H1 (cell line): ENCODE measurements around the gene FAIM2. TPM values are rescaled to one million over a fixed set of nuclear protein-coding genes. Genes with fewer than 3 reads are reported as not detected.
A peak's percentile ranks its signal among the peaks of the same experiment; 100 is the strongest.

ENCODE experiments used
- CTCF ChIA-PET: fragments of 300-600 bp; sonication (Branson Sonifier 250); formaldehyde crosslinking; loops from one replicate; lab custom pipeline; 2021; ENCODE audit not compliant: partially characterized antibody; lab: Charles Lee
- POLR2A ChIA-PET: fragments of 300-600 bp; sonication (Branson Sonifier 250); formaldehyde crosslinking; loops from one replicate; lab custom pipeline; 2021; ENCODE audit warnings: inconsistent platforms; ENCODE audit not compliant: partially characterized antibody; lab: Charles Lee
- DNase-seq, 2 experiments: peaks; one replicate each; pipeline versions ENCODE4 v3.0.0 to v3.0.0-alpha.2; 2010 to 2022; ENCODE audit warnings: low spot score in 2 of 2, low read depth in 1 of 2, mixed read lengths in 1 of 2
- FAIRE-seq: peaks from 2 replicates; lab custom pipeline; 2011; peaks lifted over from hg19 to GRCh38; lab: Jason Lieb, UNC
- H2AFZ ChIP-seq: 2 replicates; pipeline ENCODE4 v1.8.1; 2012; ENCODE audit warnings: low read length, inconsistent platforms
- H2AK5ac ChIP-seq: 2 replicates; pipeline ENCODE4 v1.6.1; 2013; ENCODE audit warnings: low read depth, low read length
- H2BK120ac ChIP-seq: replicated peaks from 2 replicates; pipeline ENCODE3; 2013; ENCODE audit warnings: low read depth, low read length, inconsistent platforms
- H2BK12ac ChIP-seq: 2 replicates; pipeline ENCODE4 v1.6.1; 2013; ENCODE audit warnings: low read depth, low read length
- H2BK15ac ChIP-seq: 2 replicates; pipeline ENCODE4 v1.6.1; 2013; ENCODE audit warnings: low read length
- H2BK20ac ChIP-seq: 2 replicates; pipeline ENCODE4 v1.6.1; 2013; ENCODE audit warnings: low read length
- H2BK5ac ChIP-seq: 2 replicates; pipeline ENCODE4 v1.6.1; 2013; ENCODE audit warnings: low read depth, low read length
- H3K14ac ChIP-seq: 2 replicates; pipeline ENCODE4 v1.6.1; 2013; ENCODE audit warnings: inconsistent platforms; ENCODE audit not compliant: insufficient read length
- H3K18ac ChIP-seq: 2 replicates; pipeline ENCODE4 v1.6.1; 2013; ENCODE audit warnings: low read length; ENCODE audit errors: extremely low read depth
- H3K23ac ChIP-seq: 2 replicates; pipeline ENCODE4 v1.6.1; 2013; ENCODE audit warnings: inconsistent platforms; ENCODE audit not compliant: insufficient read length
- H3K23me2 ChIP-seq: 2 replicates; pipeline ENCODE4 v1.6.1; 2013; ENCODE audit warnings: low read depth, low read length
- H3K27ac ChIP-seq: 2 replicates; pipeline ENCODE4 v1.6.1; 2011; ENCODE audit warnings: low read depth, low read length, inconsistent platforms
- H3K27me3 ChIP-seq, 4 experiments: replicated peaks in 1 of 4; 1 replicate in 1 of 4; 2 replicates in 3 of 4; pipeline versions ENCODE4 v1.6.1 to v1.8.1; 2011 to 2013; ENCODE audit warnings: low read length in 3 of 4, mild to moderate bottlenecking in 3 of 4, inconsistent platforms in 2 of 4, mixed read lengths in 2 of 4, moderate library complexity in 1 of 4; ENCODE audit not compliant: control insufficient read depth in 3 of 4, insufficient read depth in 3 of 4; ENCODE audit errors: extremely low read depth in 1 of 4
- H3K36me3 ChIP-seq, 4 experiments: 2 replicates each; pipeline versions ENCODE4 v1.6.1 to v1.8.1; 2011 to 2013; ENCODE audit warnings: mild to moderate bottlenecking in 4 of 4, low read length in 3 of 4, moderate library complexity in 2 of 4, control low read depth in 1 of 4, inconsistent platforms in 1 of 4; ENCODE audit not compliant: insufficient read depth in 4 of 4, control insufficient read depth in 2 of 4
- H3K4ac ChIP-seq: replicated peaks from 2 replicates; pipeline ENCODE3; 2013; ENCODE audit warnings: low read length, low read depth, mixed read lengths, inconsistent platforms; ENCODE audit not compliant: insufficient read length
- H3K4me1 ChIP-seq, 4 experiments: replicated peaks in 1 of 4; 1 replicate in 1 of 4; 2 replicates in 3 of 4; pipeline versions ENCODE4 v1.6.1 to v1.8.1; 2011 to 2013; ENCODE audit warnings: low read length in 3 of 4, inconsistent platforms in 2 of 4, mixed read lengths in 1 of 4; ENCODE audit not compliant: insufficient read depth in 4 of 4, control insufficient read depth in 3 of 4
- H3K4me2 ChIP-seq, 2 experiments: 2 replicates each; pipeline versions ENCODE4 v1.6.1 to v1.8.1; 2011 to 2013; ENCODE audit warnings: low read depth in 2 of 2, low read length in 2 of 2, control low read depth in 1 of 2, inconsistent platforms in 1 of 2, mild to moderate bottlenecking in 1 of 2; ENCODE audit not compliant: insufficient read depth in 1 of 2
- H3K4me3 ChIP-seq, 4 experiments: fragments of 200-600, 300-600 bp in 1 of 4; sonication (generic), shearing (Covaris generic), sonication (Bioruptor Twin) in 1 of 4; 2 replicates each; pipeline versions ENCODE4 v1.5.1 to v1.8.1; 2011 to 2016; ENCODE audit warnings: low read length in 4 of 4, low read depth in 3 of 4, control low read depth in 2 of 4, inconsistent platforms in 2 of 4, mild to moderate bottlenecking in 2 of 4, mixed read lengths in 1 of 4, moderate library complexity in 1 of 4; ENCODE audit not compliant: insufficient read depth in 2 of 4; ENCODE audit errors: extremely low read depth in 1 of 4
- H3K56ac ChIP-seq: replicated peaks from 2 replicates; pipeline ENCODE3; 2013; ENCODE audit warnings: low read depth, mild to moderate bottlenecking, mixed read lengths, low read length, inconsistent platforms; ENCODE audit not compliant: insufficient read length
- H3K79me1 ChIP-seq: 2 replicates; pipeline ENCODE4 v1.6.1; 2013; ENCODE audit warnings: low read depth, low read length, control low read depth
- H3K79me2 ChIP-seq, 2 experiments: 2 replicates each; pipeline versions ENCODE4 v1.6.1 to v1.8.1; 2012 to 2013; ENCODE audit warnings: low read length in 2 of 2, mild to moderate bottlenecking in 2 of 2, inconsistent platforms in 1 of 2; ENCODE audit not compliant: insufficient read depth in 2 of 2, control insufficient read depth in 1 of 2
- H3K9ac ChIP-seq, 4 experiments: replicated peaks in 1 of 4; 1 replicate in 1 of 4; 2 replicates in 3 of 4; pipeline versions ENCODE4 v1.6.1 to v1.8.1; 2011 to 2013; ENCODE audit warnings: low read depth in 3 of 4, low read length in 3 of 4, control low read depth in 2 of 4, mild to moderate bottlenecking in 2 of 4, moderate library complexity in 2 of 4, inconsistent platforms in 1 of 4; ENCODE audit errors: extremely low read depth in 1 of 4
- H3K9me3 ChIP-seq, 2 experiments: 2 replicates each; pipeline versions ENCODE4 v1.6.1 to v1.8.1; 2012 to 2013; ENCODE audit warnings: mild to moderate bottlenecking in 2 of 2, moderate library complexity in 2 of 2, control low read depth in 1 of 2, inconsistent platforms in 1 of 2, low read depth in 1 of 2, low read length in 1 of 2, mixed read lengths in 1 of 2; ENCODE audit not compliant: insufficient read depth in 2 of 2
- H4K20me1 ChIP-seq, 2 experiments: replicated peaks in 1 of 2; 2 replicates each; pipeline versions ENCODE3 to v1.8.1; 2011 to 2013; ENCODE audit warnings: inconsistent platforms in 2 of 2, low read length in 2 of 2, mild to moderate bottlenecking in 1 of 2; ENCODE audit not compliant: insufficient read depth in 2 of 2, control insufficient read depth in 1 of 2
- H4K5ac ChIP-seq: 2 replicates; pipeline ENCODE4 v1.6.1; 2013; ENCODE audit warnings: low read length, low read depth, mixed read lengths, inconsistent platforms; ENCODE audit not compliant: insufficient read length
- H4K8ac ChIP-seq: 2 replicates; pipeline ENCODE4 v1.8.0; 2013; ENCODE audit warnings: mild to moderate bottlenecking, moderate library complexity, low read length, inconsistent platforms; ENCODE audit not compliant: insufficient read depth; ENCODE audit errors: extremely low read depth
- H4K91ac ChIP-seq: replicated peaks from 2 replicates; pipeline ENCODE3; 2013; ENCODE audit warnings: low read length, mixed read lengths, inconsistent platforms; ENCODE audit not compliant: insufficient read length
- ATF3 ChIP-seq: IDR thresholded peaks from 2 replicates; pipeline ENCODE4 v1.6.1; 2011; ENCODE audit warnings: low read depth, mild to moderate bottlenecking, low read length; ENCODE audit not compliant: insufficient read depth
- CHD1 ChIP-seq: IDR thresholded peaks from 2 replicates; pipeline ENCODE4 v1.6.1; 2012; ENCODE audit warnings: low read depth, low read length, improper control_type of control experiment
- EGR1 ChIP-seq: IDR thresholded peaks from 2 replicates; pipeline ENCODE4 v1.6.1; 2011; ENCODE audit warnings: low read depth, low read length, borderline replicate concordance
- GTF2F1 ChIP-seq: IDR thresholded peaks from 2 replicates; pipeline ENCODE4 v1.6.1; 2012; ENCODE audit warnings: low read depth, low read length, improper control_type of control experiment, borderline replicate concordance
- JUND ChIP-seq: IDR thresholded peaks from 2 replicates; pipeline ENCODE4 v1.6.1; 2011; ENCODE audit warnings: mild to moderate bottlenecking, improper control_type of control experiment, low read length
- NANOG ChIP-seq: IDR thresholded peaks from 2 replicates; pipeline ENCODE4 v1.6.1; 2011; ENCODE audit warnings: low read length, low read depth, mild to moderate bottlenecking, inconsistent platforms; ENCODE audit not compliant: insufficient read depth, poor library complexity, severe bottlenecking
- POU5F1 ChIP-seq: IDR thresholded peaks from 2 replicates; pipeline ENCODE4 v1.6.1; 2011; ENCODE audit warnings: low read depth, mild to moderate bottlenecking, low read length, moderate library complexity
- RAD21 ChIP-seq, 2 experiments: IDR thresholded peaks in 1 of 2; conservative IDR thresholded peaks in 1 of 2; 2 replicates each; pipeline ENCODE4 v1.6.1; 2011; ENCODE audit warnings: low read depth in 2 of 2, low read length in 2 of 2, improper control_type of control experiment in 1 of 2, inconsistent platforms in 1 of 2, mild to moderate bottlenecking in 1 of 2, moderate library complexity in 1 of 2
- USF2 ChIP-seq: IDR thresholded peaks from 2 replicates; pipeline ENCODE4 v1.6.1; 2011; ENCODE audit warnings: low read length, improper control_type of control experiment
- WGBS, 2 experiments: shearing (Covaris generic) in 1 of 2; methylation state at CpG; one replicate each; pipeline versions ENCODE4 v1.1.6 to v1.1.7; 2013 to 2015; ENCODE audit warnings: low lambda C conversion rate in 2 of 2, mixed read lengths in 2 of 2, inconsistent platforms in 1 of 2, low coverage in 1 of 2, missing lambda C conversion rate in 1 of 2; ENCODE audit not compliant: insufficient replicate concordance in 2 of 2, insufficient coverage in 1 of 2, insufficient read length in 1 of 2; ENCODE audit errors: extremely low coverage in 1 of 2, missing lambda C conversion rate in 1 of 2; 5-methylcytosine and 5-hydroxymethylcytosine counted together
- polyA plus RNA-seq, 7 experiments: library from polyadenylated mRNA; depleted of rRNA in 3 of 7; stranded (reverse) in 5 of 7; unstranded in 2 of 7; fragments of >200 nt in 5 of 7; fragments of 200-250 nt in 2 of 7; gene quantifications; 1 replicate in 5 of 7; 2 replicates in 1 of 7; 4 replicates in 1 of 7; pipeline versions ENCODE4 v1.2.1 to v1.2.3, GENCODE V29; 2011 to 2013; ENCODE audit warnings: missing spikeins in 2 of 7, mixed read lengths in 2 of 7
- total RNA-seq: library from RNA; stranded (reverse); fragmentation: NEBNext Ultra II Directional; extraction: Animal tissue kit (Norgen Biotek cat#: 25700); gene quantifications from 2 replicates; pipeline ENCODE4 v1.2.1, GENCODE V29; 2021

The FAIM2 gene
- total and polyA plus RNA-seq, 2 of the 8 experiments (the other 6 are each of a cell fraction or from before 2014, with no cell fraction given), result 0.89 to 1.3 TPM

- H3K4me3 ChIP-seq, result no peak overlapping the region
- peaks cover 8 to 47% of the 10 kb centered on the region in 2 experiments; a peak in 3 of 4 replicates for H3K79me2 ChIP-seq
- no peak overlapping the region for H3K18ac ChIP-seq
- no peak overlapping the region for H2BK15ac ChIP-seq
- ChIA-PET POLR2A (interaction anchor here (0.9 to 5.6 kb wide), 6 partner anchors 14 to 47 kb away, joined by 3 to 59 read pairs (median 6); partner anchors contain the start of gene BCDIN3D), CTCF (interaction anchor here (0.8 to 6.0 kb wide), 9 partner anchors 14 to 530 kb away, joined by 3 to 30 read pairs (median 6); partner anchors contain the start of gene PRPH)
- FAIRE-seq, result no peak
- no peak overlapping the region for H3K23ac ChIP-seq
- peak overlapping the region; percentile 5 to 81; a peak in 3 of 4 replicates for H3K4me2 ChIP-seq
- no peak overlapping the region for H4K5ac ChIP-seq
- no peaks in the 10 kb centered on the region for H3K27me3 ChIP-seq
- peaks cover 15 to 26% of the 10 kb centered on the region in 2 experiments for H4K20me1 ChIP-seq
- H3K9ac ChIP-seq, result no peak overlapping the region
- no peak overlapping the region for H3K56ac ChIP-seq
- DNase-seq, result no peak
- no peak overlapping the region for H3K14ac ChIP-seq
- no peak overlapping the region for H2BK120ac ChIP-seq
- H2AK5ac ChIP-seq, result no peak overlapping the region
- H2BK12ac ChIP-seq, result no peak overlapping the region
- H3K4me1 ChIP-seq, result peaks cover 12 to 32% (median 21%) of the 10 kb centered on the region in 4 experiments
- no peak overlapping the region for H2BK20ac ChIP-seq
- no peaks in the 10 kb centered on the region for H3K9me3 ChIP-seq
- H2BK5ac ChIP-seq, result no peak overlapping the region
- no peak overlapping the region for H3K4ac ChIP-seq
- H3K36me3 ChIP-seq, result peaks cover 0 to 4% (median 0%) of the 10 kb centered on the region in 4 experiments; a peak in 2 of 8 replicates
- H4K91ac ChIP-seq, result no peak overlapping the region
- no peak overlapping the region for H2AFZ ChIP-seq
- peaks cover 13% of the 10 kb centered on the region for H3K23me2 ChIP-seq
- peaks cover 17% of the 10 kb centered on the region; the same call in 1 of the 2 replicates for H3K79me1 ChIP-seq
- H4K8ac ChIP-seq, result no peak overlapping the region; the same call in 1 of the 2 replicates
- no peak overlapping the region for H3K27ac ChIP-seq
- WGBS, 2 experiments, result 80% methylated on average over 4 of the region's 4 CpGs; no CpG with 5 or more reads in 1 of the 2 experiments
- TF ChIP-seq POU5F1, result no peak
- no peak for TF ChIP-seq USF2
- TF ChIP-seq EGR1, result no peak
- TF ChIP-seq CHD1, result no peak
- no peak for TF ChIP-seq ATF3
- no peak for TF ChIP-seq RAD21 (IDR thresholded peaks at IDR 0.05 in 1 of 2, conservative IDR thresholded peaks at IDR 0.05 in 1 of 2; ENCODE audit: low read depth in 2 of 2, low read length in 2 of 2)
- TF ChIP-seq GTF2F1, result no peak
- no peak for TF ChIP-seq JUND
- TF ChIP-seq NANOG, result no peak
Observed at GRCh38 chr12:49824895-49825294, 78.8 kb downstream of the FAIM2 start.
